HG03108 (cell line): Measurements from ENCODE around the gene RGS11.
"Not testable (repeated sequence)": the region's sequence is repeated elsewhere in the genome, so short reads cannot be mapped to it uniquely, and the experiment has no call there.

Experiments
- ATAC-seq: cut with Tn5 transposase; IDR thresholded peaks from one replicate; pipeline ENCODE4 v1.9.1; 2021; ENCODE audit warnings: moderate library complexity; ENCODE audit not compliant: unreplicated experiment

The RGS11 gene

GRCh38 chr16:280991-281659, 5.4 kb upstream of the RGS11 start:
- no peak for ATAC-seq

- no peak for ATAC-seq
Observed at GRCh38 chr16:280552-280951, 4.8 kb upstream of the RGS11 start, which contains the start of gene ARHGDIG. TSS of gene ARHGDIG (plus strand) at chr16:280591. CDS start at chr16:280681, 90 bp downstream.

DNA sequence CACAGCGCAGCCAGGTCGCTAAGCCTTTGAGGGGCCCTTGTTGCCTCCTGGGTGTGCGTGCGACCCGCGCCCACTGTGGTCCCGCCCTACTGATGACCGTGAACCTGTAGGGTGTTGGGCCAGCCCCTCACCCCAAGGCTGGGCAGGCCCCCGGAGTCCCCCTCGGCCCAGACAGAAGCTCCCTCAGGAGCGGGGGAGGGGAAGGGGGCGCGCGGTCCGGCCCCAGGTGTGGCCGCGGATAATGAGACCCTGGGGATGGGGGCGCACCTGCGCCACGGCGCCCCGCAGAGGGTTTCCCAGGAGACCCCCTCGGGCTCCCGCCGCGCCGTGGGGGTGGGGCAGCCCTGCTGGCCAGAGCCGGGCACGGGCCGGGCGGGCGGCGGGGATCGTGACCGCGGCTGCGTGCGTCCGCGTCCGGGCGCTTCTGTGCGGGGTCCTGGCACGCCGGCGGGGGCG, 4.3 kb upstream of the RGS11 start:
- ATAC-seq = no peak

- ATAC-seq = no peak
Observed at GRCh38 chr16:279531-279930, 3.8 kb upstream of the RGS11 start.

- no peak for ATAC-seq
Observed at GRCh38 chr16:278863-279366, 3.2 kb upstream of the RGS11 start.

GRCh38 chr16:276426-277077, 808 bp upstream of the RGS11 start:
- ATAC-seq = no peak

GRCh38 chr16:275041-275641, 603 bp downstream of the RGS11 start:
- ATAC-seq = no peak

DNA sequence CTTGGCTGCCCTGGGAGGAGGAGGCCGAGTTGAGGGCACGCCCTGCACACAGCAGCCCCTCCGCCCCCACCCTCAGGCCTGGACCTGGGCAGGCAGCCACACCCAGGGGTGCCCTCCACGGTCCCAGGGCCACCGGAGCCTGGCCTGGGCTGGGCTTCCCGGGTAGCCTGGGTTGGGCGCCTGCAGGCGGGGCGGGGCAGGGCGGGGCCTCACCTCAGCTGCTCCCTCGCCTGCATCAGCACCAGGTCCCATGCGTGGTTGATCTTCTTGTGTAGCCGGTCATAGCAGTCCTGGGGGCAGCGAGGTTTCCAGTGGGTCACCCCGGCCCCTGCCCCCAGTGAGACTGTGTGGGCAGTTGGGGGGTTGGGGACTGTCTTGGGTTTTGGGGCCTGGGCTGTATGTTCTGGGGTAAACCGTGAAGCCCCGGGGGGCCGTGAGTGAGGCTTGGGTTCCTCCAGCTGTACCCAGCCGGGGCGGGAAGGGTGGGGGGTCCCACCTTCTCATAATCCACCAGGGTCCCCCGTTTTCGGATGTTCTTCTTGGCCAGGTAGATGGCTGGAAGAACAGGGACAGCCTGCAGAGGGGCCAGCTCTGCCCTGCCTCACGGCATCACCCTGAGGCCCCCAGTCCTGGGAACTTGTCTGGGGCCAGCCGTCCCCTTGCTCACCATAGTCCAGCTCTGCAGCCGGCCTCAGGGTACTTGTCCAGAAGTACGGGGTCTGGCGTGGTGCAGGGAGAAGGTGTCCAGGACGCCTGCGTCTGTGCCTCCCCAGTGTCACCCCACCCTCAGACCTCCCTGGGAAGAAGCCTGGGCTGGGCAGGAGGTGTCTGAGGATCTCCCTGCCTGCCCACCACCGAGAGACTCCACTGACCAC, 2.0 kb downstream of the RGS11 start:
- no peak for ATAC-seq

DNA sequence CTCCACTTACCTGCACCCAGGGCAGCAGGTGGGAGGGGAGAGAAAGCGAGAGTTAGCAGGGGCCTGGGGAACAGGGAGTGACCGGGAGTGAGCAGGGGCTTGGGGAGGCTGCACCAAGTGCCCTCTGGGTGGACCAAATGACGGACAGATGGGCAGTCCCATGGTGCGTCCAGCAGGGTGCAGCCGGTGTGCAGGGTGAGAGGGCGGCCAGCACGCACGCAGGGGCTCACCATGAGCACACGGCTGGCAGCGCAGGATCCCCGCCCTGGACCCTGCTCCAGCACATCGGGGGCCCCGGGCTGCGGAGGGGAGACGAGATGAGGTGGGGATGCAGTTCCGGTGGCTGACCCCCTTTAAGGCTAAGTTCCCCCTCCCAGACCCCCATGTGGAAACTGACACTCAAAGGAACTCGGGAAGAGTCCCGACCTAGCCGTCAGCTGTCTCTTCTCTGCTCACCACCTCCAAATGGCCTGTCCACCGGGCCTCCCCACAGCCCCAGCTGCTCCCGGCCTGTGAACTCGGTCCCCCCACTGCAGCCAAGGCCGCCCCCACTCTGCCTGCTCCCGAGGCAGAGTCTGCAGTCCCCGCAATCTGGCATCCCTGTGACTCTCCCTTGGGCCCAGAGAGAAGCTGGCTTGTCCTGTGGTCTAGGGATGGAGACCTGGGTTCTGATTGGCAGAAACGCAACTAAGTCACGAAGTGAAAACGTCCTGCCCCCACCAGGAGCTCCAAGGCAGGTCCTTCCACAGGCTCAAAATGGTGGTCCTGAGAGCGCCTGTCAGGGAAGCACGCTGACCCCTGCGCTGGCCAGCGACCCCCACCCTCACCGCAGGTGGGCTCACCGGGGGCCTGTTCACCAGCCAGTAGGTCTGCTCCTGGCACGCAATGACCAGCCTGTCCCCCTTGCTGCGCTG, 2.9 kb downstream of the RGS11 start:
- no peak for ATAC-seq

DNA sequence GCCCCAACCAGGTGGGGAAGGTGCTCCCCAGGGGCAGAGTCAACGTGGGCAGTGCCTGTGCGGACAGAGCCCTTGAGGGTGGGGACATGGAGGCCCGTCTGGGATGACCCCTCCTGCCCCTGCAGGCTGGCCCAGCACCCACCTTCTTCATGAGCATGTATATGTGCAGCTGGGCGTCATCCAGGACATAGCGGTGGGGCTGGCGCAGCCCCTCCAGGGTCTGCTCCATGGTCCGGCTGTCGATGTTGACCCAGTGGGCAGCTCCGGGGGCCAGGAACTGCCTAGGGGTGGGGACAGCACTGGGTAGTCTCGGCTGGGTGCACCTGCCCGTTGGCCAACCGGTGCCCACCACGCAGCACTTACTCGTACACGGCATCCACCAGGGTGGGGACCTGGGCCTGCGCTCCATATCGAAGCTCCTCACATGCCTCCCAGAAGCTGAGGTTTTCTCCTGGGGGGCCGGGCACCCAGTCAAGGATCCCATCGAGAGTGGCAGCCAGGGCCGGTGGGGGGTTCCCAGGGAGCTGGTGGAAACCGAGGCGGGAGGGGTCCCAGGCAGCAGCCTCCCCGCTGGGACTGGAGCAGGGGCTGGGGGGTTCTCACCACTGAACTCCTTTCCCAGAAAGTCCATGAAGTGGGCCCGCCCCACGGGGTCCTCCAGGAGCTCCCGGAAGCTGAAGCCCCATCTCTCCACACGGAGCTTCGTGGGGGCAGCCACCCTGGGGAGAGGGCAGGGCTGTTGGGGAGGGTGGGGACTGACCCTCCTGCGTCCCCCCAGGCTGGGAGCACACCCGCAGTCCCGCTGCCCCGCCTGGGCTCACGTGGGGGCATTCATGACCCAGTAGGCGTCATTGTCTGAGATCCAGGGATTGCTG, 5.1 kb downstream of the RGS11 start:
- ATAC-seq = no peak

DNA sequence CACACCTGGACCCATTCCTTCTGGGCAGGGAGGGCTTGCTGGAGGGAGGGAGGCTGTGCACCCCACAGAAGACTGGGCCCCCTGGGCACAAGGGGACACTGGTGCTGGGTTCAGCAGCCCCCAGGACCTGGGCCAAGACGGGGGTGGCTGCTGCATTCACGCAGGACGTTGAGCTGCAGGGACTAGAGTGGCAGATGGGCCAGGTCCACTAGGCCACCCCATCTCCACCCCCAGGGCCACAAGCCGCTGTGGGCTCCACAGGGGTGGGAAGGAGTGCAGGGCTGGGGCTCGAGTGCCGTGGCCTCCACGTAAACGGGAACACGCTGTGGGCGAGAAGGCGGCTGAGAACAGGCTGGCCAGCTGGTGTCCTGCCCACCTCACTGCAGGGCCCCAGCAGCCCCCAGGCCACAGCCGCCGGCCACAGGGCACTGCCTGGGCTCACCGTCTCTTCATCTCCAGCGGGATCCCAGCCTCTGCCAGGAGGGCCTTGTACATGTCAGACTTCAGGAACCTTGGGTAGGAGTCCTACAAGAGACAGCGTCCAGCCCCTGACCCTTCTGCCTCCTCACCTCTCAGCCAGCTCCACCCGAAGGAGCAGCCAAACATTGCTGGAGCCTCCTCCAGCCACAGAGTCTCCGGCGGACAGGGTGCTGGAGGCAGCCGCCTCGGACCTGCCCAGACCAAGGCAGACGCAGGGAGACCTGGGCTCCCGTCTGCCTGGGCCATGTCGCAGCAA, 6.5 kb downstream of the RGS11 start:
- ATAC-seq = no peak

DNA sequence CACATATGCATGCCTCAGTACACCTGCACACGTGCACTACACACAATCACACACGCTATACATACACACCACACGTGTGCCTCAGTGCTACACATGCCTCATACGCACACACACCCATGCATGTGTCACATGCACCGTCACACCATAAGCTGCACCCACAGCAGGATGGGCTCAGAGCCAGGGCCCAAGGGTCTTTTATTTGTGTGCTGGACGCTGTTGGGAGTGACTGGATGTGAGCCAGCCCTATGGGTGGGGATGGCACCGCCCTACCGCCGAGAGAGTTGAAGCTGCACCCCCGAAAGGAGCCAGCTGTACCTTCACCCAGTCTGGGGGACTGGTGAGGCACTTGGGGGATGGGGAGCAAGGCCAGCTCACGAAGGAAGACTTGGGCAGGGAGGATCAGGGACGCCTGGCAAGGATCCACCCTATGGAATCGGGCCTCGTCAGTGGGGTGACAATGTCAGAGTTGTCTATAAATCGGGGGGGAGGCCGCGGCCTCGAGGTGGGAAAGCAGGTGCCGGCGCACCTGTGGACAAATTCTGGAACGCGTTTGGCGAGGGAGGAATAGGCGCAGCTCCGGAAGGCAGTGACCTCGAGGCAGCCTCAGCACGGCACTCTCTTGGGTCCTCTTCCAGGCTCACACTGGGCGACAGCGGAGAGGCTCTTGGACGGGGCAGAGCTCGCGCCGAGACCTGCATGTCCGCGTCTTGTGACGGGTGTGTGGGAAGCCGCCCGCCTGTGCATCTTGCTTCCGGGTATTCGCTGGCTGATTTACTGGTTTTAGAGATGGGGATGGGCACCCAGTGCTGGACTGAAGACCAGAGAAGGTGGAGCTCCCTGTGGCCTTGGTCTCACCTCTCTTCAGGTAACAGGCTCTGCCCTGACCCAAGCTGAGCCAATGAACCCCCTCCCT, 7.3 kb downstream of the RGS11 start:
- no peak for ATAC-seq

GRCh38 chr16:267562-267961, 8.2 kb downstream of the RGS11 start:
- not testable (repeated sequence) for ATAC-seq

DNA sequence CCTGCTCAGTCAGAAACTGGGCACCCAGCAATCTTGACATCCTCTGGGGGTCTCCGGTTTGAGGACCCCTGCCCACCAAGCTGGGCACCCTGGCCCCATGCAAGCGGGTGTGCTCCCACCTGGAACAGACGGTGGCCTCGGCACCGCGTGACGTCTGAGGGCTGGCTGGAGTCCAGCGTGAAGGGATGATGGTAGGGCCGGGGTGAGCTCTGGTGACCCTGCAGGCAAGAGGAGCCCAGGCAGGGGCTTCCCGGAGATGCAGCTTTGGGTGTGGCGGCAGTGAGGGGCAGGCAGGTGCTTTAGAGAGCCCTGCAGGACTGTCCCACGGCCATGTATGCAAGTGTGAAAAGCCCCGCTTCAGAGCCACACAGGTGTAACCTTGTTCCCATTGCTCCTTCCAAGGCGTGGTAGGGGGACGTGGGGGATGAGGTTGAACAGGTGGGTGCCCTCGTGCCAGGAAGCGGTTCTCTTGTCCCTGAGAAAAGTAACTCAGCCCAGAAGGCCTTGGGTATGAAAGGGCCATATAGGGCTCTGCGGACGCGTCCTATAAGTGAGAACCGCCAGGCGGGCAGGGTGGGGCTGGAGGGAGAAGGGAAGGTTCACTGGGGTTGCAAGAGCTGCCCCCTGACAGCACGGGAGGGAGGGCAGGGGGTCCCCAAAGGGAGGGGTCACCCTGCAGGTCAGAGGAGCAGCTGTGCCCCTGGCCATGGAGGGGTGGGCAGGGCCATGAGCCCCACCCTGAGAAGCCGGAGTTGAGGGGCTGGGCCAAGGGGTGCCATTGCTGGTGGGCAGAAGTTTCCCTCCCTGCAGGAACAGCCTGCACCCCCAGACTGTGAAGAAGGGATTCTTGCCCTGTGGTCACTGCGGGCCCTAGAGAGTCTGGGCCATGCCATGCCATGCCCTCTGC, 9.2 kb downstream of the RGS11 start:
- ATAC-seq = no peak

DNA sequence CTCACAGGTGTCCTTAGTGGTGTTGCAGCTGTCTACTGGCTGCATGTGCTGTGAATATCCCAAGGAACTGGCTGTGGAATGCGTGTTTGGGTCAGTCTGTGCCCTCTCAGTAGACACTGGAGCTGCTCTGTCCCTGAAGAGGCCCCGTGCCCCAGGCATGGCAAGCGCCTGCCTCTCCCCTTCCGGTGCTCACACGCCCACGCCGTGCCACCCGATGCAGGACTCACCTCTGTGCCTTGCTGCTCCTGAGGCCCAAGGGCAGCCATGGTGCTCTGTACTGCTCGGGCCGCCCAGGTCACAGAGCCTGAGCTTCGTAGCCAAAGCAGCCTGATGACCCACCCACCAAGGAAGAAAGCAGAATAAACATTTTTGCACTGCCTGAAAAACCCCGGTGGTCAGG, 10.0 kb downstream of the RGS11 start:
- ATAC-seq = no peak

GRCh38 chr16:265002-265529, 10.7 kb downstream of the RGS11 start:
- no peak for ATAC-seq
